WI38 (cell line): Measurements from ENCODE around the gene PLAU.
"Not testable (repeated sequence)": the region's sequence is repeated elsewhere in the genome, so short reads cannot be mapped to it uniquely, and the experiment has no call there.

ENCODE experiments used
- H3K4me3 ChIP-seq: 2 replicates; pipeline ENCODE4 v1.5.1; 2011; ENCODE audit warnings: low read depth, mild to moderate bottlenecking, control low read depth, low read length
- TF ChIP-seq, protein P1 (sequence below): IDR thresholded peaks from 2 replicates; pipeline ENCODE4 v1.5.1; 2012; ENCODE audit warnings: low read depth, mild to moderate bottlenecking, control low read depth, low read length

Gene PLAU

DNA sequence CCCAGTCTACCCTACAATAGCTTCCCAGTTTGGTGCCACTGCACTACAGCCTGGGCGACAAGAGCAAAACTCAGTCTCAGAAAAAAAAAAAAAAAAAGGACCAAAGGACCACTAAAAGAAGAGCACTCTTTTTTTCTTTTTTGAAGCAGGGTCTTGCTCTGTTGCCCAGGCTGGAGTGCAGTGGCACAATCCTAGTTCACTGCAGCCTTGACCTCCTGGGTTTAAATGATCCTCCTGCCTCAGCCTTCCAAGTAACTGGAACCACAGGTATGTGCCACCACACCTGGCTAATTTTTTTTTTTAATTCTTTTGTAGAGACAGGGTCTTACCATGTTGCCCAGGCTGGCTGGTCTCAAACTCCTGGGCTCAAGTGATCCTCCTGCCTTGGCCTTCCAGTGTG is 14.0 kb downstream of the PLAU start:
- H3K4me3 ChIP-seq = no peak overlapping the region
- TF ChIP-seq, protein P1, sequence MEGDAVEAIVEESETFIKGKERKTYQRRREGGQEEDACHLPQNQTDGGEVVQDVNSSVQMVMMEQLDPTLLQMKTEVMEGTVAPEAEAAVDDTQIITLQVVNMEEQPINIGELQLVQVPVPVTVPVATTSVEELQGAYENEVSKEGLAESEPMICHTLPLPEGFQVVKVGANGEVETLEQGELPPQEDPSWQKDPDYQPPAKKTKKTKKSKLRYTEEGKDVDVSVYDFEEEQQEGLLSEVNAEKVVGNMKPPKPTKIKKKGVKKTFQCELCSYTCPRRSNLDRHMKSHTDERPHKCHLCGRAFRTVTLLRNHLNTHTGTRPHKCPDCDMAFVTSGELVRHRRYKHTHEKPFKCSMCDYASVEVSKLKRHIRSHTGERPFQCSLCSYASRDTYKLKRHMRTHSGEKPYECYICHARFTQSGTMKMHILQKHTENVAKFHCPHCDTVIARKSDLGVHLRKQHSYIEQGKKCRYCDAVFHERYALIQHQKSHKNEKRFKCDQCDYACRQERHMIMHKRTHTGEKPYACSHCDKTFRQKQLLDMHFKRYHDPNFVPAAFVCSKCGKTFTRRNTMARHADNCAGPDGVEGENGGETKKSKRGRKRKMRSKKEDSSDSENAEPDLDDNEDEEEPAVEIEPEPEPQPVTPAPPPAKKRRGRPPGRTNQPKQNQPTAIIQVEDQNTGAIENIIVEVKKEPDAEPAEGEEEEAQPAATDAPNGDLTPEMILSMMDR = no peak

DNA sequence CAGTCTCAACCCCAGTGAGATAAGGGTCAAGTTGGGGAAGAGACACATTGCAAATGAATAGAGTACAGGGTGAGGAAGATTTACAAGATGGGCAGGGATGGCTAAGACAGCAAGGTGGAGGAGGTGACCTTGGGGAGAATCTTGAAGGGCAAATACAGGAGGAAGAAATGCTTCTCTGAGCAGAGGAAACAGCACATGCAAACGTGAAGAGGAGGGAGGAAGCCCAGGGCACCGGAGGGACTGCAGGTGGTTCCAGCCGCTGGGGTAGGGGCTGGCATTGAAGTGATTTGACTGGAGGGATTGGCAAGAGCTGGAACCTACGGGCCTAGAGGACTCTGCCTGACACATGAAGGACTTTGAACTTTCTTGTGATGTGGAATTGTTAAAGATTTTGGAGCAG is 14.6 kb downstream of the PLAU start:
- TF ChIP-seq, protein P1 = no peak

DNA sequence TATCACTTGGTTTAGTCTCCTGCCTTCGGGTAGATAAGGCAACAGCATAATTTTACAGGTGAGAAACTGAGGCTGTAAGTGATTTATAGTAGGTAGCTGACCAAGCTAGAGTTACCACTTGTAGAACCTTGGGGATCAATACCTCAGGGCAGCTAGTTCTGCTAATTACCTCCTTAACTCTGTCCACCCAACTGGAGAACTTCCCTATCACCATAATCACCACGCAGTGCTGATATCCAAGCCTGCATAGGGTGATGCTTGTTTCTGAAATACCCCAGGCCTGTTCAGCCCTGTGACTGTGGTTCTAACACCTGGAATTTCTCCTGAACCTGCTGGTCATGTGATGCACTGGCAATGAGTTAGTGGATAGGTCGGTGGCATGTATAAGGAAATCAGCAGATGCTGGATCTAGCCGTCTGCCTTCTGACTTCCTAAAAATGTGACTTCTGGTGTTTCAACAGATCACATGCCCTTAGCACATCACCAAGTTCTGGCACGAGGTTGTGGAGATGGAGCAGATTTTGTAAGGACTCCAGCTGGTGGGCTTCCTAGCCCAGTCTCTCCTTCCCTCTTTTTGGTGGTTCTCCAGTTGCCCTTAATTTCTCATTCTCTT is 15.3 kb downstream of the PLAU start:
- TF ChIP-seq, protein P1 = no peak

More for the DNA sequence above, 14.6 kb downstream of the PLAU start:
- no peak overlapping the region for H3K4me3 ChIP-seq

DNA sequence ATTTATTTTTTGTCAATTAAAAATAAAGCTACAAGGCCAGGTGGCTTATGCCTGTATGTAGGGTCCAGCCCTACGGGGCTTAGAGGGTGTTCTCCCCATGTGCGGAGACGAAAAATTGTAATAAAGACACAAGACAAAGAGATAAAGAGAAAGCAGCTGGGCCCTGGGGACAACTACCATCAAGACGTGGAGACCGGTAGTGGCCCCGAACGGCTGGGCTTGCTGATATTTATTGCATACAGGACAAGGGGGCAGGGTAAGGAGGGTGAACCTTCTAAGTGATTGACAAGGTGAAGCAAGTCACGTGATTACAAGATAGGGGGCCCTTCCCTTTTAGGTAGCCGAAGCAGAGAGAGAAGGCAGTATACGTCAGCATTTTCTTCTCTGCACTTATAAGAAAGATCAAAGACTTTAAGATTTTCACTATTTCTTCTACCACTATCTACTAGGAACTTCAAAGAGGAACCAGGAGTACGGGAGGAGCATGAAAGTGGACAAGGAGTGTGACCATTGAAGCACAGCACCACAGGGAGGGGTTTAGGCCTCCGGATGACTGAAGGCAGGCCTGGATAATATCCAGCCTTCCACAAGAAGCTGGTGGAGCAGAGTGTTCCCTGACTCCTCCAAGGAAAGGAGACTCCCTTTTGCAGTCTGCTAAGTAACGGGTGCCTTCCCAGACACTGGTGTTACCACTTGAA is 19.8 kb downstream of the PLAU start:
- H3K4me3 ChIP-seq = not testable (repeated sequence)

More for the DNA sequence above, 15.3 kb downstream of the PLAU start:
- no peak overlapping the region for H3K4me3 ChIP-seq

DNA sequence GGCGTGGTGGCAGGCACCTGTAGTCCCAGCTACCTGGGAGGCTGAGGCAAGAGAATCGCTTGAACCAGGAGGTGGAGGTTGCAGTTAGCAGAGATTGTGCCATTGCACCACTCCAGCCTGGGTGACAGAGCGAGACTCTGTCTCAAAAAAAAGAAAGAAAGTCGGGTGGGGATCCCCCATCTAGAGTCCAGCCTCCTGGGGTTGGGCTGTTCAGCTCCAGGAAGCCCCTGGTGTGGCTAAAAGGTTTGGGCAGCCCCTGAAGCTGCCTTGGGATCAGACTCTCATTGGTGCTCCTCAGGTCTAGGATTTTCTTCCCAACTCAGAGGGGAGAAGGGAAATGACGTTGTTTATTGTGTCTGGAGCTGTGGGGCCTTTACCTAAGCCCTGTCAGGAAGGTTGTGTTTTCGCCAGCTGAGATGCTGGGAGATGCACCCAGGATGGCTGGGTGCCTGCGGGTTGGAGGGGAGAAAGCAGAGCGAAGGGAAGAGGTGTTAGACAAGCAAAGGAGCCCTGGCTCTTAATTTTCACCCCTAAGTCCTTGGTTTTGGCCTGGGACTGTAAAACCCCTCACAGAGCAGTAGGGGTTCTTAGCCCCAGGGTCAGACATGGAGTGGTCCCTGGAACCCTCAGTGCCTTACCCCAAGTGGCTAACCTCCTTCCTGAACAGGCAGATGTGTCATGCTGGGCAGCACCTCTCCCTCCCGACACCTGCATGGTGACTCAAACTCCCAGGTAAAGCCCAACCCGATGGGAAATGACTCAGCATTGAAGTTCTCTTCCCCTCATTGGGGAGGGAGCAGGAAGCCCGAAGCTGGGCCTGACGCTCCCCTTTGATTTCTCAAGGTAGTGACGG is 21.1 kb downstream of the PLAU start:
- no peak overlapping the region for H3K4me3 ChIP-seq
- TF ChIP-seq, protein P1 = no peak

DNA sequence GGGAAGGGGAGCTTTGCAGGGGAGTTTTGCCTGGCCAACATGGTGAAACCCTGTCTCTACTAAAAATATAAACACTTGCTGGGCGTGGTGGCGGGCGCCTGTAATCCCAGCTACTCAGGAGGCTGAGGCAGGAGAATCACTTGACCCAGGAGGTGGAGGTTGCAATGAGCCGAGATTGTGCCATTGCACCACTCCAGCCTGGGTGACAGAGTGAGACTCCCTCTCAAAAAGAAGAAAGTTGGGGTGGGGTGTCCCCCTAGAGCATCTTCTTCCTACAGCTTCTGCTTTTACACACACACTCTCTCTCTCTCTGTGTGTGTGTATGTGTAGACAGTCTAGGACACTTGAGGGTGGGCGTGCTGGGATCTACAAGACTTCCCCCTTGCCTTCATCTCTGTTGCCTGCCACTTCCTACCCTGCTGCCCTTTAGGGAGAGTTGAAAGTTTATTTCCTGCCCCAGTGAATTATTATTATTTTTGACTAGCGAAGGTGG is 21.7 kb downstream of the PLAU start:
- TF ChIP-seq, protein P1 = no peak

DNA sequence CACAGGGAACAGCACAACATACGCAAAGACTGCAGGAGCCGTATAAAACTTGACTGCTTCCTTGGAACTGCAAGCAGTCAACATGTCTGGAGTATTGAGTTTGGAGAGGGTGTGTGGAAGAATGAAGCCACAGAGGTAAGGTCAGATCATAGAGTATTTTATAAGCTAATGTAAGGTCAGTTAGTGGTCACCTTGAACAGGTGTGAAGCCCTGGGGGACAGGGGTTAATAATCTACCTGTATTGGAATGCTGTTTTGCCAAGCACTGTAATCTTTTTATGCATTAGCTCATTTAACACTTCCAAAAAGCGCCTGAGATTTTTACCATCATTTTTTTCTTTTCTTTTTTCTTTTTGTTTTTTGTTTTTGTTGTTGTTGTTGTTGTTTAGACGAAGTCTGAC is 23.1 kb downstream of the PLAU start:
- TF ChIP-seq, protein P1 = no peak
- no peak overlapping the region for H3K4me3 ChIP-seq

More for the DNA sequence above, 21.7 kb downstream of the PLAU start:
- H3K4me3 ChIP-seq = no peak overlapping the region
